Left renal cortex interstitium (tissue), 4 donors: Measurements from ENCODE around the gene TNRC6B. TPM values are rescaled to one million over a fixed set of nuclear protein-coding genes. Genes with fewer than 3 reads are reported as not detected.
A peak's percentile ranks its signal among the peaks of the same experiment; 100 is the strongest.
"Not testable (repeated sequence)": the region's sequence is repeated elsewhere in the genome, so short reads cannot be mapped to it uniquely, and the experiment has no call there.

ENCODE experiments used
- DNase-seq, 4 donors: peaks; one replicate each; pipeline ENCODE4 v3.0.0-alpha.2; 2013; ENCODE audit warnings: low read depth in 4 of 4, low spot score in 2 of 4, missing footprints in 1 of 4
- polyA plus RNA-seq, 4 donors: library from polyadenylated mRNA; unstranded; fragments of 120-200 nt; gene quantifications; one replicate each; pipeline ENCODE4 v1.2.1, GENCODE V29; 2013; ENCODE audit not compliant: insufficient read length in 4 of 4

TNRC6B gene
- polyA plus RNA-seq, 4 donors, result 10.6 to 16.6 (median 13.8) TPM

DNA sequence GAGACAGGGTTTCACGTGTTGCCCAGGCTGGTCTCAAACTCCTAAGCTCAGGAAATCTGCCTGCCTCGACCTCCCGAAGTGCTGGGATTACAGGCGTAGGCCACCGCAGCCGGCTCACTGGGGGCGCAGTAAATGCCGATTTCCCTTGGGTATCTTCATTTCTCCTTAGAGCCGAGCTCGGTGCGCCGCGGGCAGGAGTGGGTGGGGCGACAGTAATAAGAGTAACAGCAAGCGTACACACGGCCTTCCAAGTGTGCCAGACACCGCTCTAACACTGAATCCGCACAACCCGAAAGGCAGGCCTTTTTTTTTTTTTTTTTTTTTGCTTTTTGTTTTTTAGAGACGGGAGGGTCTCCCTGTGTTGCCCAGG, 168.1 kb downstream of the TNRC6B start:
- peak in 1 of 4 donors; percentile 22 for DNase-seq

DNA sequence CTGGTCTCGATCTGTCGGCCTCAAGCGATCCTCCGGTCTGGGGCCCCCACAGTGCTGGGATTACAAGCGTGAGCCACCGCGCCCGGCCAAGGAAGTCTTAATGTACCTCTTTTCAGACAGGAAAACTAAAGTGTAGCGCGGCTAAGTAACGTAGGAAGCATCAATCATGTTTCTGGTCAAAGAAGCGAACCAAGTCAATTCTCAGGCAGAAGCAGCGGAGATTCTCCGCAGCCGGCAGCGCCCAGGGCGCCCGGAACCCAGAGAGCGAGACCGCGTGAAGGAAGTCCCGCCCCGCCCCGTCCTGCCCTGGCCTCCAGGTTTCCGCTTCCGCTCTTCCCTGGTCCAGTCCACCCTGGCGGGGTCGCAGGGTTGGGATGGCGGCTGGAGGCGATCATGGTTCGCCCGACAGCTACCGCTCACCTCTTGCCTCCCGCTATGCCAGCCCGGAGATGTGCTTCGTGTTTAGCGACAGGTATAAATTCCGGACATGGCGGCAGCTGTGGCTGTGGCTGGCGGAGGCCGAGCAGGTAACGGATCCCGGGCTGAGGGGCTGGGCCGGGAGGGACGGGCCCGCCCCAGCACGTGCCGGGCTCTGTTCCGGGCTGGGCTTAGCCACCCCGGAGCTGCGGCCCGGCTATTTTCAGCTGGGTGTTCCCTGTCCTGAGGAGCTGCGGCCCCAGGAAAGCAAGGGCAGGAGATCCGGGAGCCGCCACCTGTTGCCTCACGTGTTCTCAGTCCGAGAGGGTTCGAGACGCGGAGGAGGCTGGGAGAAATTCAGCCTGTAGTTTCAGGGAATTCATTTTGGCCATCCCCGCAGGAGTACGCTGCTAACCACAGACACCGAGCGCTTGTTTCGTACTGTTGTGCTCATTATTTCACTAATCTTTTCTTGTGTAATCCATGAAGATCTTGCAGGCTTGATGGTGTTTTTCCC, 168.7 kb downstream of the TNRC6B start, which contains the start of gene ADSL:
ADSL (plus strand) TSS at position 316 of the 934 bp plus-strand sequence; CDS start at position 375, 59 bp downstream.
- DNase-seq, result peak; percentile 78 to 91 (median 86)

DNA sequence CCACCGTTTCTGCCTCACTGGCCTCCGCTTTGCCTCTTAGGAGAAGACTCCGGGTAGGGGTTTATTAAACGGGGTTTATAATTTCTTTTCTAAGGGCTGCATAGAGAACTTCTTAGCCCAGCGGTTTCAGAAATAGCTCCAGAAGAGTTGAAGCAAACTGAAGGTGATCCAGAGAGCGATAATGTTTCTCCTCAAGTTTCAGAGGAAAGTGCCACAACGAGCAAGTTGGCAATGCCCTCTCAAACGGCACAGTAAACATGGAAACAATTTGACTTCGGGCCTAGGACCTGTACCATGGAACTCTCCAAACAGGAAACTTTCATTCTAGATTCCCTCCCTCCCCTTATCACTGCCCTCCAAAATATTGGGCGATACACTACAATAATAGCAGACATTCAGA, 169.6 kb downstream of the TNRC6B start:
- no peak for DNase-seq

DNA sequence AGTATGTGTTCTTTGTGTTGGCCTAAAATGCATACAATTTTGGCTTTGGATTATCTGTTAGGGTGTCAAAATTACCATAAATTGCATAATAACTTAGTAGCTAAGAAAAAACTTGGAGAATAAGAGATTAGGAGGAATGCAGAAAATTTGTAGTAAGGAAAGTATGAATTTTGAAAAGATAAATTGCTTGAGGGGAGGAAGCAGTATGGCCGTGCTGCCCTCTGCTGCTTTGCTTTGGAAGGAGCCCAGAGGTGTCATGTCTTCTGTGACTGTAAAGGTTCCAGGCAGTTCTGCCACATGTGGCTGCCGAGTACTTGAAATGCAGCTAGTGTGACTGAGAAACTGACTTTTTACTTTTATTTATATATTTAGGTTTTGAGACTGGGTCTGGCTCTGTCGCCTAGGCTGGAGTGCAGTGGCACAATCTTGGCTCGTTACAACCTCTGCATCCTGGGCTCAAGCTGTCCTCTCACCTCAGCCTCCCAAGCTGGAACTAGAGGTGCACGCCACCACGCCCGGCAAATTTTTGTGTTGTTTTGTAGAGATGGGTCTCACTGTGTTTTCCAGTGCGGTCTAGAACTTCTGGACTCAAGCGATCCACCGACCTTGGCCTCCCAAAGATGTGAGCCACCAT, 170.4 kb downstream of the TNRC6B start:
- no peak for DNase-seq

DNA sequence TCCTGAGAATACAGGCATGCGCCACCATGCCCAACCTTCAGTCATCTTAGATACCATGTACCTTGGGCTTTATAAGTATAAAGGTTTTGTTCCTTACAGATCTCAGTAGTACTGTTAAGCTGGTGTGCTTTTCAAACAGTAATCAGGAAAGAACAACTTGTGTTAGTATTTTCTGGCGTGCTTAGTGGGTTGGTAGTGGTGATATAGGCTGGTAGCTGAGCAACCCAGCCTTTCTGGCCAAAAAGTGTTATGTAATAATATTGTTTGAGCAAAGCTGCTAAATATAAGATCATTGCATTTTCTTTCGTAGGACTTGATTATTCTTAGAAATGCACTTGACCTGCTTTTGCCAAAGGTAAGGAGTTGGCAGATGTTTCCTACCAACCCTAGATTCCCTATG, 175.0 kb downstream of the TNRC6B start:
- no peak for DNase-seq

DNA sequence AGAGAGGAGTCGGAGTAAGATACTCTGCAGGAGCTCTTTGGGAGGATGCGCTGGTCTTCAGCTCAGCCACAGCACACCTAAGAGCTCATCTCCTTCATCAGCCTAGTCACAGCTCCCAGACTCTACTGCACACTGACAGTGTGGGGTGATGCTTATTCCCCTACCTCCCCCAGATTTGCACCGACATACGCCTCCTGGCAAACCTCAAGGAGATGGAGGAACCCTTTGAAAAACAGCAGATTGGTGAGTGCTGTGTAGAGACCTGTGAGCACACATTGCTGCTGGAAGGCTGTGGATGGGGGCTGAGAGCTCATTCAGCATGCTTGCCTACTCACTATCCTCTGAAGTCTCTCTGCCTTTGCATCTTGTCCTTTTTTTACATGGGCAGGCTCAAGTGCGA, 183.4 kb downstream of the TNRC6B start:
- DNase-seq, result no peak

DNA sequence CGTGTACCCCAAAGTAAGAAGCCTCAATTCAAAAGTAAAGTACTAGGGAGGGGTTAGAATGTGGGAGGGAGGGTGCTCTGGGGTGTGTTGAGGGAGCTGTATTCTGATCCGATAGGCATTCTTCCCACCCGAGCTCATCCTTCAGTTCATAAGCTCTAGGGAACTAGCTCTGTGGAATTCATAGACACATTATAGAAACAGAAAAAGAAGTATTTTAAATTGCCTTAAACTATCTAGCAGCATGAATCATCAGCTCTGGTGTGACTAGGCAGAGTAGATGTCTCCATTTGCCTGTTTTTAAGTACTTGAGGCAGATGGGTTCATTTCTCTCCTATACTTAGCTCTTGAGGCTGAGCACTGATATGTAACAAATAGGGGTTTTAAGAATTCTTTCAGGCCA, 185.3 kb downstream of the TNRC6B start:
- DNase-seq, result no peak

DNA sequence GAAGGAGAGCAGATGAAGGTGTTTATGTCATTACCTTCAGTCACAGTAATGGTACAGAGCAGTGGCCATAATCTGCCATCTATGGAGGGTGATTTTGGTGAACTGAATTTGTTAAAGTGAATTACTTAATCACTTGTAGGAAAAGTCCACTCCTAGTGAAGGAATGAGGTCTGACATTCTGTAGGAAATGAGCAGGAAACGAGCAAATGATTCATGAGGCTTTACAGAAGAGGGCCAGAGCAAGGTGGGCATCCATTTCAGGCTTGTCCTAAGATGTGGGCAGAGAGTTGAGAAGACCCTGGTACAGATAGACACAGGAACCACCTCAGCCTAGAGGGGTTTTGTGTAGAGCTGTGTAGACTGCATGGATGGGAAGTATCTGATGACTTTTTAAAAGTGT, 186.7 kb downstream of the TNRC6B start:
- no peak for DNase-seq

DNA sequence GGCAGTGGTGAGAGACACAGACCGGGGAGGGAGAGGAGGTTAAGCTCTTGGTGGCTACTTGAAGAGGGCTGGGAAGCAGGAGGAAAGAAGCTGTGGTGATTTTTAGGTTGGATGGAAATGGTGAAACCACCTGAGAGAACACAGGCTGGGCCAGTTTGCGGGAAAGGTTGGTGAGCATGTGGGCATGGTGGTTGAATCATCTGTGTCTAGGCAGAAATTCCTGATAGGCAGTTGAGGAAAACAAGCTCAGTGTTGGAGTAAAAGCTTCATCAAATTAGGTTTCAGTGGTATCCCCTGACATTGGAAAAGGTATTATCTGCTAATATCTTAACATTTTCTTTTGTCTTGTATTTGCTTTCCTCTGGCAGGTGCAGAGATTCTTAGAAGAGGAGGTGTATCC, 188.3 kb downstream of the TNRC6B start:
- DNase-seq, result no peak

DNA sequence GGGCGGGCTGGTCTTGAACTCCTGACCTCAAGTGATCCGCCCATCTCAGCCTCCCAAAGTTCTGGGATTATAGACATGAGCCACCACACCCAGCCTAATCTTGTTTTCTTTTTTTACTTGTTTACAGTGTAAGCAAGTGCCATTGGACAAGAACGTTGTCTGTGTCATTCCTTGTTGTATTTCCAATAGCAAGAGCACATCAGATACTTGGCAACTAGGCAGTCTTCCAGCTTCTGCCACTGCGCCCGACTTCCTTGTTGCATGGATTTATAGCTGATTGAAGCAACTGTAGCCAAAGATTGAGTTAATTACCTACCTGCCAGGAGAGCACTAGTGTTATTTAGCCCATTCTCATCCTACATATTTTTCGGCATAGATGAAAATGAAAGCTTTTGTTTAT, 189.6 kb downstream of the TNRC6B start:
- no peak for DNase-seq

DNA sequence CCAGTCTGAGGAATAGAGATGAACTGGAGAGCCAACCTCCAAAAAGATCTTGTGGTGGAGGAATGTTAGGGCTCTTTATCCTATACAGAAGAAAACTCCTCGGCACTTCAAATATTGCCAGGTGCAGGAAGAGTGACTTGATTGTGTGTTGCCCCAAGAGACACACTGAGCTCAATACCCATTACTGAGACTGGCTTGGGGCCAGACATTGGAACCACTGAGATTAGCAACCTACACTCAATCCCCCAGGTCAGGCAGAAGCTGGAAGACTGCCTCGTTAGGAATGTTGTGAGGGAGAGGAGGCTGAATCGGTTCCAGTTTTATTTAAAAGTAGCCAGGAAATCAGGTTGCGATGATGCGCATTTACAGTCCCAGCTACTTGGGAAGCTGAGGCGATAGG, 190.3 kb downstream of the TNRC6B start:
- no peak for DNase-seq

DNA sequence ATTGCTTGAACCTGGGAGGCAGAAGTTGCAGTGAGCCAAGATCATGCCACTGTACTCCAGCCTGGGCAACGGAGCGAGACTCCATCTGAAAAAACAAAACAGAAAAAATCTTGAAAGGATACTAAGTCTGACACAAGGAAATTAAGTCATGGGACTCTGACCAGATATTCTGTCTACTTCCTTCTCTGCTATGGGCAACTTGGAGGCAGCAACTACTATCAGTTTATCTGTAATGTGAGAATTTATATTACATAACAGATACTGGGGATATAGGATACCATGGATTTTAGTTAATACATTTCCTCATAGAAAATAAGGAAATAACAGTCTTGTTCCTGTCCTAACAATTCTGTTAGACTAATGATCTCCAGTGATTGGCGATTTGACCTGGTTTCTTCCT, 191.1 kb downstream of the TNRC6B start:
- no peak for DNase-seq

DNA sequence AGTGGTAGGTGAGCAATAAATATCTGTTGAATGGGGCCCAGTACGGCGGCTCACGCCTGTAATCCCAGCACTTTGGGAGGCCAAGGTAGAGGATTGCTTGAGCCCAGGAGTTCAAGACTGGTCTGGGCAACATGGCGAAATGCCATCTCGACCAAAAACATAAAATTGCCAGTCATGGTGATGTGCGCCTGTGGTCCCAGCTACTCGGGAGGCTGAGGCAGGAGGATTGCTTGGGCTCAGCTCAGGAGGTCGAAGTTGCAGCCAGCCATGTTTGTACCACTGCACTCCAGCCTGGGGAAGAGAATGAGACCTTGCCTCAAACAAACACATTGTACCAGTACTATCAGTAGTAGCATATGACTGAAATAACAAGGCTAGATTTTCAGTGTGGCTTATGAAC, 196.8 kb downstream of the TNRC6B start:
- DNase-seq, result no peak

DNA sequence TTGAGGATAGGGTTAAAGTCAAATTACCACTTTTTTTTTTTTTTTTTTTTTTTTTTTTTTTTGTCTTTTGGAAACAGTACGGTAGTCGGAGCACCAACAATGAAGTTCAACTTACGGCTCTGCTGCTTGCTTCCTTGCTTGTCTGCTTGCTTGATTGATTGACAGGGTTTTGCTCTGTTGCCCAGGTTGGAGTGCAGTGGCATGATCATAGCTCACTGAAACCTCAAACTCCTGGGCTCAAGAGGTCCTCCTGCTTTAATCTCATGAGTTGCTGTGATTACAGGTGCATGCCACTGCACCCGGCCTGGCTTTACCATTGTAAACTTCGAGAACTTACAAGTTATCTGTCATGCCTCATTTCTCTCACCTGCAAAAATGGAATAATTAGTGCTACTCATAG, 198.4 kb downstream of the TNRC6B start:
- no peak for DNase-seq

DNA sequence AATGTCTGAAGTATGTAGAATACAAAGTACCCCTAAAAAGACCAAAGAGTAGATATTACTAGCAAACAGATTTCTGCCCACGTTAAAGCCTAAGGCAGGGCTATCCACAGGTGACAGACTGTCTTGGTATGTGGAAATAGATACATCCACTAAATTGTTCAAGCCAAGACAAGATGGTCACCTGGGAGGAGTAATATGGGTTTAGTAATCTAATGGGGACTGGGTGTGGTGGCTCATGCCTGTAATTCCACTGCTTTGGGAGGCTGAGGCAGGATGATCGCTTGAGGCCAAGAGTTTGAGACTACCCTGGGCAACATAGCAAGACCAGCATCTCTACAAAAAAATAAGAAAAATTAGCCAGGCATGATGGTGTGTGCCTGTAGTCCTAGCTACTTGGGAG, 200.2 kb downstream of the TNRC6B start:
- no peak for DNase-seq

DNA sequence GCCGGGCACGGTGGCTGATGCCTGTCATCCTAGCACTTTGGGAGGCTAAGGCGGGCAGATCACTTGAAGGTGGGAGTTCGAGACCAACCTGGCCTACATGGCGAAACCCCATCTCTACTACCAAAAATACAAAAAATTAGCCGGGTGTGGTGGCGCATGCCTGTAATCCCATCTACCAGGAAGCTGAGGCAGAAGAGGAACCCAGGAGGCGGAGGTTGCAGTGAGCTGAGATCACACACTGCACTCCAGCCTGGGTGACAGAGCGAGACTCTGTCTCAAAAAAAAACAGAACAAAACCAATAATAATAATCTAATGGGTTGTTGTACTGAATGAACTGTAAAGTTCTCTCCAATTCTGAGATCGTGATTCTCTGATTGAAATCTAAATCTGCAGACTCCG, 200.7 kb downstream of the TNRC6B start:
- not testable (repeated sequence) for DNase-seq

DNA sequence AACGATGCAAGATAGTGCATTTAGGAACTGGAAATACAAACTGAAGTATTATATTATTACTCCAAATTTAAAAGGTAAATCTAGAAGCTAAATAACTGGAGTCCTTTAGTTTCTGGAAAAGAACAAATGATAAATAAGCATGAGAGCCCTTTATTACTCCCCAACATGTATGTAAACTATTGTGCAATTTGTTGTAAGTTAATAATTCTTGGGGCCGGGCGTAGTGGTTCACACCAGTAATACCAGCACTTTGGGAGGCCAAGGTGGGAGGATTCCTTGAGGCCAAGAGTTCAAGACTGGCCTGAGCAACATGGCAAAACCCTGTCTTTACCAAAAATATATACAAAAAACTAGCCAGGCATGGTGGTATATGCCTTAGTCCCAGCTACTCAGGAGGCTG, 203.7 kb downstream of the TNRC6B start:
- DNase-seq, result no peak

DNA sequence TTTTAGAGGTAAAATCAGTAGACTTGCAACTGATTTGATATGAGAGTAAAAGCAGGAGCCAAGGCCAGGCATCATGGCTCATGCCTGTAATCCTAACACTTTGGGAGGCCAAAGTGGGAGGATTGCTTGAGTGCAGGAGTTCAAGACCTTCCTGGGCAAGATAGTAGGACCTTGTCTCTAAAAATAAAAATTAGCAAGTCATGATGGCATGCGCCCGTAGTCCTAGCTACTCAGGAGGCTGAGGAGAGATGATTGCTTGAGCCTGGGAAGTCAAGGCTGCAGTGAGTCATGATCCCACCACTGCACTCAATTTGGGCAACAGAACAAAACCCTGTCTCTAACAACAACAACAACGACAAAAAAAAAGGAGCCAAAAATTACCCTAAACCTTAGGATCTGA, 206.2 kb downstream of the TNRC6B start:
- DNase-seq, result no peak

DNA sequence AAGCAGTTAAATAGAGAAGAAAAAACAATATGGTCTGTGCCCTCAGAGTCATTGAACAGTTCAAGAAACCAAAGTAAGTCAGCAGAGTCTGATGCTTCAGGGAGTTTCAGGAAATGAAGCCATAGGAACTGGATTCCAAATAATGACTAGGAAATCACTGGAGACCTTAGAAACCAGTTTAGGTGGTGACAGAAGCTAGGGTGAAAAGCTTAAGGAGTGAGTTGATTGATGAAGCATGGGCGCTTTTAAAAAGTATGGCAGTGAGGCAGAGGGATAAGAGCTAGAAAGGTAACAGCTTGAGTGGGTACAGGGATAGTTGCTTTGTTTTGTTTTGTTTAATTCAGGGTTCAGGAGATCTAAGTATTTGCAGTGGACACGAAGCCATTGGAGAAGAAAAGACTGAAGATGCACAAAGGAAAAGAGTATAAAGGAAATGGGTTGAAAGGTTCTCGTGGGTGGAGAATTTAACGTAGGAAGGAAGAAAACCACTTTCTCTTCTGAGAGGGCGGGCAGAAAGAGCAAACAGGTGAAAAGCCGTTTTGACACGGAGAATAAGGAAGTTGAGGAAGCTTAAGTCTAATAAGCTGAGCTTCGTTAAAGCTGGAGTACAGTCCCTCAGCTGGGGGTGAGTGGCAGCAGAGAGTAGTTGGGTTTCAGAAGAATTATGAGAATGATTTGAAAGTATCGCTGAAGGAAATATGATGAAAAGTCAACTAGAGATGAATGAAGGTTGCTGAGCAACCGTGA, 207.5 kb downstream of the TNRC6B start:
- no peak for DNase-seq
